Brain pericyte (primary cell): Measurements from ENCODE around the gene EZR.
"Not testable (repeated sequence)": the region's sequence is repeated elsewhere in the genome, so short reads cannot be mapped to it uniquely, and the experiment has no call there.

Experiments
- DNase-seq: peaks from one replicate; pipeline ENCODE4 v3.0.0-alpha.2; 2012; ENCODE audit warnings: low read depth, low spot score

The EZR gene

GRCh38 chr6:158841358-158841757, 22.2 kb upstream of the EZR start:
- no peak for DNase-seq

GRCh38 chr6:158840465-158840864, 21.3 kb upstream of the EZR start:
- DNase-seq = no peak

- DNase-seq = no peak
Observed at GRCh38 chr6:158839796-158840195, 20.6 kb upstream of the EZR start.

- DNase-seq = not testable (repeated sequence)
Observed at GRCh38 chr6:158838790-158839189, 19.6 kb upstream of the EZR start.

GRCh38 chr6:158837684-158838625, 18.8 kb upstream of the EZR start:
- DNase-seq = no peak

- DNase-seq = no peak
Observed at GRCh38 chr6:158836625-158837311, 17.6 kb upstream of the EZR start.

GRCh38 chr6:158835616-158836221, 16.6 kb upstream of the EZR start:
- no peak for DNase-seq

- DNase-seq = no peak
Observed at GRCh38 chr6:158834675-158835385, 15.7 kb upstream of the EZR start.

GRCh38 chr6:158832807-158833206, 13.6 kb upstream of the EZR start:
- DNase-seq = not testable (repeated sequence)

GRCh38 chr6:158832026-158832425, 12.9 kb upstream of the EZR start:
- DNase-seq = no peak

- no peak for DNase-seq
Observed at GRCh38 chr6:158831571-158831970, 12.4 kb upstream of the EZR start.

- no peak for DNase-seq
Observed at GRCh38 chr6:158830736-158831135, 11.6 kb upstream of the EZR start.

GRCh38 chr6:158828807-158829206, 9.6 kb upstream of the EZR start:
- DNase-seq = no peak

- no peak for DNase-seq
Observed at GRCh38 chr6:158826819-158827501, 7.8 kb upstream of the EZR start.

GRCh38 chr6:158825951-158826306, 6.8 kb upstream of the EZR start:
- DNase-seq = no peak

- DNase-seq = no peak
Observed at GRCh38 chr6:158825038-158825950, 6.1 kb upstream of the EZR start.

GRCh38 chr6:158823616-158824015, 4.4 kb upstream of the EZR start:
- DNase-seq = not testable (repeated sequence)

- DNase-seq = no peak
Observed at GRCh38 chr6:158819977-158820622, 932 bp upstream of the EZR start.

GRCh38 chr6:158818581-158819212, 471 bp downstream of the EZR start:
- no peak for DNase-seq
